Fibroblast of mammary gland (primary cell): ENCODE measurements around the gene RIPK3.

Experiments
- DNase-seq: peaks from one replicate; pipeline ENCODE4 v3.0.0-alpha.2; 2010; ENCODE audit warnings: low read depth
- H3K4me3 ChIP-seq: 2 replicates; pipeline ENCODE4 v1.5.1; 2011; ENCODE audit warnings: low read depth, mild to moderate bottlenecking, low read length, moderate library complexity; ENCODE audit not compliant: control insufficient read depth
- CTCF ChIP-seq: conservative IDR thresholded peaks from 2 replicates; pipeline ENCODE4 v1.5.1; 2011; ENCODE audit warnings: low read depth, low read length, inconsistent platforms; ENCODE audit not compliant: control insufficient read depth, insufficient read depth

RIPK3 gene

DNA sequence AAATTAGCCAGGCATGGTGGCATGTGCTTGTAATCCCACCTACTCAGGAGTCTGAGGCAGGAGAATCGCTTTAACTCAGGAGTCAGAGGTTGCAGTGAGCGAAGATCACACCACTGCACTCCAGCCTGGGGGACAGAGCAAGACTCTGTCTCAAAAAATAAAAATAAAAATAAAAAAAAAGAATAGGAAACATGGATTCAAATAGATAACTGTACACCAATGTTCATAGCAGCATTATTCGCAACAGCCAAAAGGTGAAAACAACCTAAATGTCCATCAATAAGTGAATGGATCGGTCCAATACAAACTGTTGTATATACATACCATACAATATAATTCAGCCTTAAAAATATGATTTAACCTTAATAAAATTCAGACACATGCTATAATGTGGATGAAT lies 3.1 kb upstream of the RIPK3 start:
- TF ChIP-seq CTCF, result no peak
- no peak overlapping the region for H3K4me3 ChIP-seq
- DNase-seq, result no peak

DNA sequence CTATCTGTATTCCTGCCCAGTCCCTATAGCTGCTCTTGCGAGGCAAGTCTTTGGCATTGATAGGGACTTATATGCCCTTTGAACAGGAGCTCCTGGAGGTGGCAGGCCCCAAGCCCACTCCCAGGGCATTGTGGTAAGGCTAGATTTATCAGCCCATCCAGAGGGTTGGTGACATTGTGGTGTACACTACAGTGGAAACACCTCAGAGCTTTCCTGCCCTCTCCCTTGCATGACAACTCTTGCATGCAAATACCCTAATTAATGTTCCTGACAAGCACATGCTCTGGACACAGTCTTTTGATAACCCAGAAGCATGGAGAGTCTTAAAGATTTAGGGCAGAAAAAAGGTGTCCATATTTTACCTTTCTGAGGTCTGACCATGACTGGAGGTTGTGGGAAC lies 815 bp upstream of the RIPK3 start:
- TF ChIP-seq CTCF, result no peak
- no peak overlapping the region for H3K4me3 ChIP-seq
- no peak for DNase-seq

GRCh38 chr14:24338843-24339242 lies 948 bp downstream of the RIPK3 start:
- TF ChIP-seq CTCF, result no peak
- DNase-seq, result no peak
- H3K4me3 ChIP-seq, result no peak overlapping the region

- no peak overlapping the region for H3K4me3 ChIP-seq
- no peak for TF ChIP-seq CTCF
- DNase-seq, result no peak
These were observed 2.0 kb downstream of the RIPK3 start for GRCh38 chr14:24337824-24338175.

DNA sequence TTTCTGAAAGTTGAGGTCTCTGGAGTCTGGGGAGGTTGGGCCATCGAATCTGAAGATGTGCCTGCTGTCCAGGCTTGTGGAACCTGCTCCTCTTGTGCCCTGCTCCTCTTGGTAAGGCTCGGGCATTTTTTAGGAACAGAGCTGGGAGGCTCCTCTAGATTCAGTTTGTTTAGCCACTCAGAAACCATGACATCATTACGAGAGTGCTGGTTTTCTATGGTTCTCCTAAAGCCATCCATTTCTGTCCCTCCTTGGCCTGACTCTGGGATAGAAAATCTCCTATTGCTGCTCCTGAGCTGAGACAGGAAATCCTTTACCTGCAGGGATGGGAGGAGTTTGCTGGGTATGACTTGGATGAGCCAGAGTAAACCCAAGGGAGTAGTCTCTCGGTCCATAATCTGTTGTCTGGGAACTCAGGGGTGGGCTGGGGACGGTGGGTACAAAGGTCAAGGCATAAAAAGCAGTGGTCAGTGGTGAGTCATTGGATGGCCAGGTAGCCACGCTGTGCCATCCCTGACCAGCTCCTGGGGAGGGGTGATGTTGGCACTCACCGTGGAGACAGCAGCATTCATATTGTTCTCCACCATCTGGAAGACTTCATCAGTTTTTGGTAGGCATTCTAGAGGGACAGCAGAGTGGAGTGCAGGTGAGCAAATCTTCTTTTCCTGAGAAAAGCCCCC lies 2.5 kb downstream of the RIPK3 start:
- DNase-seq, result no peak
- H3K4me3 ChIP-seq, result no peak overlapping the region
- no peak for TF ChIP-seq CTCF

GRCh38 chr14:24335461-24336171 lies 4.2 kb downstream of the RIPK3 start:
- H3K4me3 ChIP-seq, result no peak overlapping the region
- no peak for DNase-seq
- TF ChIP-seq CTCF, result no peak
